IMR-90 (cell line): ENCODE data around the gene NAXE. TPM values are rescaled to one million over a fixed set of nuclear protein-coding genes. Genes with fewer than 3 reads are reported as not detected.

Experiments used
- ATAC-seq: fragments of 200-7000 bp; cut with Tn5 transposase; 2 replicates; pipeline ENCODE4 v1.9.1; 2020; ENCODE audit warnings: low read depth, mild to moderate bottlenecking, moderate library complexity
- BruUV-seq: library from RNA; stranded (reverse); fragments of 400-500 nt; replicated peaks from 2 replicates; lab custom pipeline; 2021; lab: Mats Ljungman, UMichigan
- CTCF ChIA-PET: fragments of 300-600 bp; formaldehyde crosslinking; extraction: SDS; loops from one replicate; lab custom pipeline; 2021; ENCODE audit warnings: antibody characterized with exemption; lab: Yijun Ruan, JAX
- POLR2A ChIA-PET: fragments of 300-600 bp; sonication (Branson Sonifier 250); formaldehyde crosslinking; loops from one replicate; lab custom pipeline; 2022; ENCODE audit warnings: antibody characterized with exemption; ENCODE audit not compliant: unreplicated experiment; lab: Charles Lee
- DNase-seq: peaks from one replicate; pipeline ENCODE4 v3.0.0; 2013
- H2AFZ ChIP-seq: replicated peaks from 2 replicates; pipeline ENCODE3; 2013; ENCODE audit warnings: low read length, mild to moderate bottlenecking; ENCODE audit not compliant: poor library complexity
- H2AK5ac ChIP-seq: 2 replicates; pipeline ENCODE4 v1.6.1; 2013; ENCODE audit warnings: low read depth, low read length, inconsistent platforms
- H2AK9ac ChIP-seq: replicated peaks from 2 replicates; pipeline ENCODE3; 2013; ENCODE audit warnings: mild to moderate bottlenecking, low read depth, low read length, moderate library complexity; ENCODE audit not compliant: poor library complexity
- H2BK120ac ChIP-seq: 2 replicates; pipeline ENCODE4 v1.6.1; 2013; ENCODE audit warnings: low read depth, low read length, inconsistent platforms
- H2BK15ac ChIP-seq: 3 replicates; pipeline ENCODE4 v1.6.1; 2013; ENCODE audit warnings: low read depth, low read length, inconsistent platforms
- H2BK20ac ChIP-seq: 2 replicates; pipeline ENCODE4 v1.6.1; 2013; ENCODE audit warnings: low read depth, mild to moderate bottlenecking, inconsistent platforms, low read length, moderate library complexity
- H2BK5ac ChIP-seq: 2 replicates; pipeline ENCODE4 v1.6.1; 2013; ENCODE audit warnings: mild to moderate bottlenecking, low read depth, low read length, inconsistent platforms; ENCODE audit not compliant: poor library complexity, severe bottlenecking
- H3K14ac ChIP-seq: replicated peaks from 2 replicates; pipeline ENCODE4 v1.6.1; 2013; ENCODE audit warnings: low read depth, low read length, inconsistent platforms
- H3K18ac ChIP-seq: 2 replicates; pipeline ENCODE4 v1.6.1; 2013; ENCODE audit warnings: low read depth, low read length, control low read depth
- H3K23ac ChIP-seq: 2 replicates; pipeline ENCODE4 v1.6.1; 2013; ENCODE audit warnings: low read depth, low read length, inconsistent platforms
- H3K27ac ChIP-seq: 2 replicates; pipeline ENCODE4 v1.5.1; 2013; ENCODE audit warnings: mild to moderate bottlenecking, control low read depth, low read length; ENCODE audit not compliant: insufficient read depth
- H3K27me3 ChIP-seq: 2 replicates; pipeline ENCODE4 v1.6.1; 2013; ENCODE audit warnings: low read length; ENCODE audit not compliant: control insufficient read depth, insufficient read depth
- H3K36me3 ChIP-seq: 2 replicates; pipeline ENCODE4 v1.6.1; 2013; ENCODE audit warnings: low read length, mixed read lengths; ENCODE audit not compliant: control insufficient read depth, insufficient read depth
- H3K4ac ChIP-seq: 2 replicates; pipeline ENCODE4 v1.6.1; 2013; ENCODE audit warnings: low read depth, low read length, inconsistent platforms
- H3K4me1 ChIP-seq: 2 replicates; pipeline ENCODE4 v1.6.1; 2013; ENCODE audit warnings: low read length, mixed read lengths; ENCODE audit not compliant: control insufficient read depth, insufficient read depth
- H3K4me2 ChIP-seq: 2 replicates; pipeline ENCODE4 v1.6.1; 2013; ENCODE audit warnings: low read depth, mild to moderate bottlenecking, control low read depth, low read length, moderate library complexity
- H3K4me3 ChIP-seq: 2 replicates; pipeline ENCODE4 v1.5.1; 2013; ENCODE audit warnings: low read depth, mild to moderate bottlenecking, control low read depth, low read length, moderate library complexity; ENCODE audit not compliant: insufficient read depth
- H3K56ac ChIP-seq: 2 replicates; pipeline ENCODE4 v1.6.1; 2013; ENCODE audit warnings: low read length, inconsistent platforms; ENCODE audit not compliant: insufficient read depth; ENCODE audit errors: extremely low read depth
- H3K79me1 ChIP-seq, 2 experiments: 2 replicates each; pipeline ENCODE4 v1.6.1; 2013; ENCODE audit warnings: low read length in 2 of 2, inconsistent platforms in 1 of 2, low read depth in 1 of 2
- H3K9ac ChIP-seq: 2 replicates; pipeline ENCODE4 v1.6.1; 2013; ENCODE audit warnings: low read depth, low read length, control low read depth
- H3K9me1 ChIP-seq: 2 replicates; pipeline ENCODE4 v1.6.1; 2013; ENCODE audit warnings: low read length, inconsistent platforms; ENCODE audit not compliant: insufficient read depth
- H3K9me3 ChIP-seq: 2 replicates; pipeline ENCODE4 v1.6.1; 2013; ENCODE audit warnings: low read length; ENCODE audit not compliant: control insufficient read depth, insufficient read depth
- H4K20me1 ChIP-seq: 2 replicates; pipeline ENCODE4 v1.6.1; 2013; ENCODE audit warnings: low read length, inconsistent platforms; ENCODE audit not compliant: insufficient read depth
- H4K5ac ChIP-seq: 2 replicates; pipeline ENCODE4 v1.6.1; 2013; ENCODE audit warnings: mild to moderate bottlenecking, low read depth, low read length, control low read depth
- H4K8ac ChIP-seq, 2 experiments: 2 replicates each; pipeline ENCODE4 v1.6.1; 2013; ENCODE audit warnings: low read depth in 2 of 2, low read length in 2 of 2, control low read depth in 1 of 2, inconsistent platforms in 1 of 2
- H4K91ac ChIP-seq: 2 replicates; pipeline ENCODE4 v1.6.1; 2013; ENCODE audit warnings: low read depth, low read length, inconsistent platforms; ENCODE audit not compliant: insufficient read depth
- BHLHE40 ChIP-seq: fragments of 150-350 bp; IDR thresholded peaks from 2 replicates; pipeline ENCODE4 v1.6.1; 2016; ENCODE audit warnings: mild to moderate bottlenecking, low read depth, low read length
- CEBPB ChIP-seq: IDR thresholded peaks from 2 replicates; pipeline ENCODE4 v1.6.1; 2012; ENCODE audit warnings: low read depth, low read length, improper control_type of control experiment
- CHD1 ChIP-seq: IDR thresholded peaks from 2 replicates; pipeline ENCODE4 v1.6.1; 2012; ENCODE audit warnings: low read depth, low read length, improper control_type of control experiment
- CTCF ChIP-seq: conservative IDR thresholded peaks from 2 replicates; pipeline ENCODE4 v1.5.1; 2012; ENCODE audit warnings: mild to moderate bottlenecking, low read depth, low read length, improper control_type of control experiment
- ELK1 ChIP-seq: fragments of 150-350 bp; IDR thresholded peaks from 2 replicates; pipeline ENCODE4 v1.6.1; 2016; ENCODE audit warnings: low read depth, mild to moderate bottlenecking, low read length, moderate library complexity, borderline replicate concordance
- FOS ChIP-seq: fragments of 150-350 bp; IDR thresholded peaks from 2 replicates; pipeline ENCODE4 v1.6.1; 2016; ENCODE audit warnings: low read depth, low read length
- MAFK ChIP-seq: IDR thresholded peaks from 2 replicates; pipeline ENCODE4 v1.6.1; 2012; ENCODE audit warnings: low read depth, low read length, improper control_type of control experiment
- MAZ ChIP-seq: IDR thresholded peaks from 2 replicates; pipeline ENCODE4 v1.6.1; 2012; ENCODE audit warnings: low read depth, mild to moderate bottlenecking, low read length, improper control_type of control experiment, moderate library complexity, borderline replicate concordance
- MXI1 ChIP-seq: IDR thresholded peaks from 2 replicates; pipeline ENCODE4 v1.6.1; 2012; ENCODE audit warnings: low read depth, mild to moderate bottlenecking, low read length, moderate library complexity, borderline replicate concordance
- NFE2L2 ChIP-seq: fragments of 150-350 bp; IDR thresholded peaks from 2 replicates; pipeline ENCODE4 v1.6.1; 2016; ENCODE audit warnings: low read depth, mild to moderate bottlenecking, low read length
- POLR2A ChIP-seq: IDR thresholded peaks from 2 replicates; pipeline ENCODE4 v1.6.1; 2012; ENCODE audit warnings: mild to moderate bottlenecking, low read depth, low read length
- RAD21 ChIP-seq: IDR thresholded peaks from 2 replicates; pipeline ENCODE4 v1.6.1; 2012; ENCODE audit warnings: low read length, improper control_type of control experiment
- RCOR1 ChIP-seq: IDR thresholded peaks from 2 replicates; pipeline ENCODE4 v1.6.1; 2012; ENCODE audit warnings: mild to moderate bottlenecking, low read length, improper control_type of control experiment; ENCODE audit not compliant: insufficient replicate concordance
- USF2 ChIP-seq: fragments of 150-350 bp; IDR thresholded peaks from 2 replicates; pipeline ENCODE4 v1.6.1; 2017; ENCODE audit warnings: mild to moderate bottlenecking, antibody characterized with exemption, low read length, low read depth
- WGBS, 2 experiments: methylation state at CpG; one replicate each; pipeline versions ENCODE4 v1.1.5 to v1.1.7; 2013; ENCODE audit warnings: missing lambda C conversion rate in 2 of 2; ENCODE audit not compliant: insufficient read length in 1 of 2; ENCODE audit errors: extremely low coverage in 2 of 2; 5-methylcytosine and 5-hydroxymethylcytosine counted together
- dilution Hi-C: fragments of 300-500 bp; cut with HindIII; formaldehyde crosslinking; loops from one replicate; pipeline ENCODE4 v1.14.3; 2018; ENCODE audit warnings: low sequenced_read_pairs; ENCODE audit not compliant: unreplicated experiment
- in situ Hi-C: fragments of 300-500 bp; cut with MboI; formaldehyde crosslinking; loops from 3 replicates; pipeline ENCODE4 v1.14.3; 2019; ENCODE audit warnings: low sequenced_read_pairs, inconsistent platforms, mixed read lengths
- intact Hi-C: fragments of 100-400 bp; cut with micrococcal nuclease; formaldehyde crosslinking; loops from 2 replicates; pipeline ENCODE4 v1.10.0; 2022
- polyA plus RNA-seq, 3 experiments: library from polyadenylated mRNA; depleted of rRNA; stranded (reverse); fragments of >200 nt; gene quantifications; 2 replicates each; pipeline ENCODE4 v1.2.3, GENCODE V29; 2012; ENCODE audit warnings: low replicate concordance in 1 of 3
- total RNA-seq: library from RNA; depleted of rRNA; stranded (reverse); fragments of >200 nt; gene quantifications from 2 replicates; pipeline ENCODE4 v1.2.3, GENCODE V29; 2012

Gene NAXE
- total and polyA plus RNA-seq, 2 of the 4 experiments (the other 2 are of a cell fraction), result 61.0 to 74.2 TPM

- Histone ChIP-seq H3K27me3 (peaks cover 20% of the 10 kb centered on the region), H2BK5ac (no peak overlapping the region), H3K18ac (no peak overlapping the region), H4K5ac (no peak overlapping the region), H3K9ac (no peak overlapping the region), H3K79me1 (0 out of 4 replicates have a peak, but pooled peaks cover 0 to 2% of the 10 kb centered on the region in 2 experiments), H3K23ac (no peak overlapping the region), H2AK5ac (no peak overlapping the region), H3K14ac (no peak overlapping the region), H3K36me3 (no peaks in the 10 kb centered on the region), H3K27ac (no peak overlapping the region), H2BK15ac (no peak overlapping the region), H3K4me2 (no peak overlapping the region), H3K9me3 (no peaks in the 10 kb centered on the region), H2AK9ac (no peak overlapping the region), H4K8ac (no peak overlapping the region), H3K9me1 (peaks cover 3% of the 10 kb centered on the region; the same call in 1 of the 2 replicates), H4K20me1 (no peaks in the 10 kb centered on the region), H4K91ac (no peak overlapping the region), H3K4me3 (no peak overlapping the region), H3K56ac (no peak overlapping the region), H2BK120ac (no peak overlapping the region), H2AFZ (no peak overlapping the region), H2BK20ac (no peak overlapping the region), H3K4ac (no peak overlapping the region), H3K4me1 (no peaks in the 10 kb centered on the region)
- no peak for TF ChIP-seq RCOR1
- no peak for TF ChIP-seq POLR2A
- no peak for TF ChIP-seq RAD21
- TF ChIP-seq MAFK, result no peak
- no peak for TF ChIP-seq MAZ
- no peak for TF ChIP-seq CTCF
- TF ChIP-seq NFE2L2, result no peak
- TF ChIP-seq FOS, result no peak
- TF ChIP-seq MXI1, result no peak
- no peak for TF ChIP-seq BHLHE40
- no peak for TF ChIP-seq ELK1
- no peak for TF ChIP-seq CEBPB
- no peak for TF ChIP-seq CHD1
- no peak for TF ChIP-seq USF2
- 100% methylated on average over 1 of the region's 3 CpGs; no CpG with 5 or more reads in 1 of the 2 experiments for WGBS, 2 experiments
- POLR2A ChIA-PET, result no interaction called here
- no TSS peak for BruUV-seq
- dilution Hi-C loops, result no loop called here
- DNase-seq (no peak), ATAC-seq (no peak)
- intact Hi-C loops, result no loop called here
- in situ Hi-C loops, result no loop called here
- CTCF ChIA-PET, result no interaction called here
These were observed 14.0 kb upstream of the NAXE start for GRCh38 chr1:156577550-156577949.
